HG02885 (cell line): ENCODE data around the gene MRPL23.

Source experiments
- ATAC-seq: cut with Tn5 transposase; IDR thresholded peaks from one replicate; pipeline ENCODE4 v1.9.1; 2021; ENCODE audit warnings: mild to moderate bottlenecking; ENCODE audit not compliant: unreplicated experiment, poor library complexity

The MRPL23 gene

GRCh38 chr11:1920909-1921573 is 26.1 kb upstream of the MRPL23 start:
- no peak for ATAC-seq

GRCh38 chr11:1921574-1922141 is 25.5 kb upstream of the MRPL23 start:
- no peak for ATAC-seq

GRCh38 chr11:1922481-1923081 is 24.6 kb upstream of the MRPL23 start:
- no peak for ATAC-seq

- ATAC-seq = no peak
These were observed 23.8 kb upstream of the MRPL23 start for GRCh38 chr11:1923201-1923956.

- ATAC-seq = no peak
These were observed 23.0 kb upstream of the MRPL23 start for GRCh38 chr11:1924181-1924580.

- ATAC-seq = no peak
These were observed 22.3 kb upstream of the MRPL23 start for GRCh38 chr11:1924646-1925372.

GRCh38 chr11:1925373-1926155 is 21.6 kb upstream of the MRPL23 start:
- ATAC-seq = no peak

GRCh38 chr11:1926156-1927025 is 20.7 kb upstream of the MRPL23 start:
- ATAC-seq = no peak

- no peak for ATAC-seq
These were observed 19.9 kb upstream of the MRPL23 start for GRCh38 chr11:1927026-1927847.

GRCh38 chr11:1927848-1928469 is 19.2 kb upstream of the MRPL23 start:
- no peak for ATAC-seq

GRCh38 chr11:1928470-1928890 is 18.7 kb upstream of the MRPL23 start:
- ATAC-seq = no peak

GRCh38 chr11:1928891-1929541 is 18.1 kb upstream of the MRPL23 start:
- ATAC-seq = no peak

- no peak for ATAC-seq
These were observed 17.3 kb upstream of the MRPL23 start for GRCh38 chr11:1929621-1930461.

- ATAC-seq = no peak
These were observed 16.7 kb upstream of the MRPL23 start for GRCh38 chr11:1930462-1930830.

GRCh38 chr11:1931341-1932104 is 15.6 kb upstream of the MRPL23 start:
- no peak for ATAC-seq

GRCh38 chr11:1932105-1932480 is 15.0 kb upstream of the MRPL23 start:
- no peak for ATAC-seq
